Lower leg skin (tissue), 3 donors: ENCODE measurements around the gene KMT5B.

Experiments
- POLR2A ChIP-seq, 2 donors: fragments of 450-650 bp; IDR thresholded peaks; one replicate each; pipeline ENCODE4 v1.6.1; 2016 to 2017; ENCODE audit warnings: antibody characterized with exemption in 2 of 2, mild to moderate bottlenecking in 1 of 2, moderate library complexity in 1 of 2
- TF ChIP-seq, protein P1 (sequence below), 3 donors: fragments of 450-650 bp; IDR thresholded peaks; one replicate each; pipeline ENCODE4 v1.5.1; 2016; ENCODE audit warnings: antibody characterized with exemption in 3 of 3, mild to moderate bottlenecking in 3 of 3, moderate library complexity in 2 of 3

GRCh38 chr11:68231621-68232020 lies 18.5 kb upstream of the KMT5B start:
- TF ChIP-seq, protein P1, sequence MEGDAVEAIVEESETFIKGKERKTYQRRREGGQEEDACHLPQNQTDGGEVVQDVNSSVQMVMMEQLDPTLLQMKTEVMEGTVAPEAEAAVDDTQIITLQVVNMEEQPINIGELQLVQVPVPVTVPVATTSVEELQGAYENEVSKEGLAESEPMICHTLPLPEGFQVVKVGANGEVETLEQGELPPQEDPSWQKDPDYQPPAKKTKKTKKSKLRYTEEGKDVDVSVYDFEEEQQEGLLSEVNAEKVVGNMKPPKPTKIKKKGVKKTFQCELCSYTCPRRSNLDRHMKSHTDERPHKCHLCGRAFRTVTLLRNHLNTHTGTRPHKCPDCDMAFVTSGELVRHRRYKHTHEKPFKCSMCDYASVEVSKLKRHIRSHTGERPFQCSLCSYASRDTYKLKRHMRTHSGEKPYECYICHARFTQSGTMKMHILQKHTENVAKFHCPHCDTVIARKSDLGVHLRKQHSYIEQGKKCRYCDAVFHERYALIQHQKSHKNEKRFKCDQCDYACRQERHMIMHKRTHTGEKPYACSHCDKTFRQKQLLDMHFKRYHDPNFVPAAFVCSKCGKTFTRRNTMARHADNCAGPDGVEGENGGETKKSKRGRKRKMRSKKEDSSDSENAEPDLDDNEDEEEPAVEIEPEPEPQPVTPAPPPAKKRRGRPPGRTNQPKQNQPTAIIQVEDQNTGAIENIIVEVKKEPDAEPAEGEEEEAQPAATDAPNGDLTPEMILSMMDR (IDR thresholded peaks at IDR 0.05): no peak
- no peak for TF ChIP-seq POLR2A (IDR thresholded peaks at IDR 0.05)
